Measurements from ENCODE around the gene SETBP1.

GRCh38 chr18:45116116-45116515 is 435.4 kb downstream of the SETBP1 start:
- TF ChIP-seq CTCF (IDR thresholded peaks at IDR 0.05; ENCODE audit: low read length) = no peak
- no peak for TF ChIP-seq EZH2 (IDR thresholded peaks at IDR 0.05; ENCODE audit: borderline replicate concordance, low read length)
